ENCODE measurements around the gene ITPR1.

GRCh38 chr3:4731543-4732111 lies 238.5 kb downstream of the ITPR1 start:
- TF ChIP-seq EP300 (IDR thresholded peaks at IDR 0.05) (no peak), MYC (IDR thresholded peaks at IDR 0.05; ENCODE audit: borderline replicate concordance, low read length) (no peak)
